GM12872 (cell line): Measurements from ENCODE around the gene CHERP.

ENCODE experiments used
- TF ChIP-seq, protein P1 (sequence below): IDR thresholded peaks from 3 replicates; pipeline ENCODE4 v1.5.1; 2011; ENCODE audit warnings: low read depth, mild to moderate bottlenecking, low read length, moderate library complexity; ENCODE audit not compliant: insufficient read depth

The CHERP gene

DNA sequence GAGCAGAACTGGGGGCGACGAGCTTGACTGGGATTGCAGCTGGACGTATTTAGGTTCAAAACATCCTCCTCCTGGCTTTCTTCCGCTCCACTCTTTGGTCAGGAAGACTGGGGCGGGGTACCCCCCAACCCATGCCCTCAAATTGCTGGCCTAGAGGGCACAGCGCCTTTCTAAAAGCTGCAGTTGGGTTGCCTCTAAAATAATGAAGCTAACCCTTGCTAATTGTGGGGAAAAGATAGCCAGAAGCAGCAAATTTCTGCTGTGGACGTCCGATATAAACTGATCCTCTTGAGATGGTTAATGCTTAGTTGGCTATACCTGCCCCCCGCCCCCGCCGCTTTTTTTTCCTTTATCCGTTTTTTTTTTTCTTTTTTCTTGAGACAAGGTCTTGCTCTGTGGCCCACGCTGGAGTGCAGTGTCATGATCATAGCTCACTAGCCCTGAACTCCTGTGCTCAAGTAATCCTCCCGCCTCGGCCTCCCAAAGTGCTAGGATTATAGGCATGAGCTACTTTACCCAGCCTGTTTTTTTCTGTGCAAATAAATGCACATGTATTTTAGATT lies 754 bp upstream of the CHERP start:
- TF ChIP-seq, protein P1, sequence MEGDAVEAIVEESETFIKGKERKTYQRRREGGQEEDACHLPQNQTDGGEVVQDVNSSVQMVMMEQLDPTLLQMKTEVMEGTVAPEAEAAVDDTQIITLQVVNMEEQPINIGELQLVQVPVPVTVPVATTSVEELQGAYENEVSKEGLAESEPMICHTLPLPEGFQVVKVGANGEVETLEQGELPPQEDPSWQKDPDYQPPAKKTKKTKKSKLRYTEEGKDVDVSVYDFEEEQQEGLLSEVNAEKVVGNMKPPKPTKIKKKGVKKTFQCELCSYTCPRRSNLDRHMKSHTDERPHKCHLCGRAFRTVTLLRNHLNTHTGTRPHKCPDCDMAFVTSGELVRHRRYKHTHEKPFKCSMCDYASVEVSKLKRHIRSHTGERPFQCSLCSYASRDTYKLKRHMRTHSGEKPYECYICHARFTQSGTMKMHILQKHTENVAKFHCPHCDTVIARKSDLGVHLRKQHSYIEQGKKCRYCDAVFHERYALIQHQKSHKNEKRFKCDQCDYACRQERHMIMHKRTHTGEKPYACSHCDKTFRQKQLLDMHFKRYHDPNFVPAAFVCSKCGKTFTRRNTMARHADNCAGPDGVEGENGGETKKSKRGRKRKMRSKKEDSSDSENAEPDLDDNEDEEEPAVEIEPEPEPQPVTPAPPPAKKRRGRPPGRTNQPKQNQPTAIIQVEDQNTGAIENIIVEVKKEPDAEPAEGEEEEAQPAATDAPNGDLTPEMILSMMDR: no peak

DNA sequence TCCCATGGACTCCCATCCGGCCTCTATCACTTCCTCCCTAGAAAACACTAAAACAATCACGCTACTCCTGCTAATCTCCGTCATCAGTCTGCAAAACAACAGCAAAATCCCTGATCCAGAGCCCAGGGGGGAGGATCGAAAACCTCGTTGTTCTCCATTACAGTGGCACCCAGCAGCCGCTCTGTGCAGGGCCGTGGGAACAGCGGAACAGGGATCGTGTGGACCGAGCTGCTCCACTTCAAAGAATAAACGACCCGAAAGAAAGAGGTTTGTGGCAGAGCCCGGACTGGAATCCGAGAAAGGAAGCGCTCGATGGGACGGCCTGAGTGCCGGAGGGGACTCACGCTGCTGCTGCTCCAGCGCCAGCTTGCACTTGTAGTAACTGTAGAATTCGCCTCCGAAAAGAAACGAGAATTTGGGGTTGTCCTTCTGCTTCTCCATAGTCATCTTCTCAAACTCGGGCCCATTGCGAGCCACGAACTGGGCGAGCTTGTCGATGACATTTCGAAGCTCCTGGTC lies 652 bp downstream of the CHERP start:
- TF ChIP-seq, protein P1: no peak

DNA sequence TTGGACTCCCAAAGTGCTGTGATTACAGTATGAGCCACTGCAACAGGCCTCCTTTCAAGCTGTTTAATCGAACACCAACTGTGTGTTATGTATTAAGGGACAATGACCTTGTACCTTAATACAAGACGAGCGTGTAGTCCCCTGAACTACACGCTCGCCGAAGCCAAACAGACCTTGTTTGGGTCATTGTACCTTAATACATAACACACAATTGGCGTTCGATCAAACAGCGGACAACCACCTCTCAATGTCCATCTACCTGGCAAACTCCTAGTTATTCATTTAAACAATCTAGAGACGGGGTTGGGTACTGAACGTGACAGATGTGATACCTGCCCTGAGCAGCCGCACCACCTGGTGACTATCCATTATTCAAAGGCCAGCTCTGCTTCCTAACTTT lies 1.3 kb downstream of the CHERP start:
- TF ChIP-seq, protein P1: no peak

DNA sequence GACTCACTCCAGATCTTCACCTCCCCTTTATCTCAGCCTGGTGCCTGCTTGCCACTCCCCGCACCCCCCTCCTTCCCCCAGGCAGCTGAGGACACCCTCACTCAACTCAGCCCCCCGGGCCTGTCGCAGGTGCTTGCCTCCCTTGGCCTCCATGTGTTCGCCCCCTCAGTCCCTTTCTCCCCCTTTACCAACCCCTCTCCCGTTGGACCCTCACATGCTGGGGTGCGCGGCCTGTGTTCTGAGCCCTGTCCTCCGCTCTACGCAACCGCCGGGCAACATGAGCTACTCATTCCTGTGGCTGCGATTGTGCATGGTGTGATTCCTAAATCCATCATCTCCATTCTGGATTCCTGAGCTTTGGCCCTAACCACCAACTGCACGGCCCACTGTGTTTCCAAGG lies 5.1 kb downstream of the CHERP start:
- TF ChIP-seq, protein P1: no peak

DNA sequence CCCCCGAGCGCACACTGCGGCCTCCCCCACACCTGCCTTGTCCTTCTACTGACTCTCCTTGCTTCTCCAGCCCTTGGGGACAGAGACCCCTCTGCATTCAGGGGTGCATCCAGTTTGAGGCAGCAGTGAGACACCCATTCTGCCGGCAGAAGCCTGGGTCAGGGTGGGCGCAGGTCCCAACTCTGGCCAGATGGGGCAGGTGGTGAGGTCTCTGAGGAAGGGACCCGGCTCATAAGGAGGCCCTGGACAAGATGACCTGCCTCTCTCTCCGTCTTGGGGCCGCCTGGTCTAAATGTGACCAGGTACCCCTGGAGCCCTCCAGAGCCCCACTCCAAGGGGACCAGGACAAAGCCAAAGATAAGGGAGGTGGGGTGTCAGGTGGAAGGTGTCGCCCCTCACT lies 6.1 kb downstream of the CHERP start:
- TF ChIP-seq, protein P1: no peak

DNA sequence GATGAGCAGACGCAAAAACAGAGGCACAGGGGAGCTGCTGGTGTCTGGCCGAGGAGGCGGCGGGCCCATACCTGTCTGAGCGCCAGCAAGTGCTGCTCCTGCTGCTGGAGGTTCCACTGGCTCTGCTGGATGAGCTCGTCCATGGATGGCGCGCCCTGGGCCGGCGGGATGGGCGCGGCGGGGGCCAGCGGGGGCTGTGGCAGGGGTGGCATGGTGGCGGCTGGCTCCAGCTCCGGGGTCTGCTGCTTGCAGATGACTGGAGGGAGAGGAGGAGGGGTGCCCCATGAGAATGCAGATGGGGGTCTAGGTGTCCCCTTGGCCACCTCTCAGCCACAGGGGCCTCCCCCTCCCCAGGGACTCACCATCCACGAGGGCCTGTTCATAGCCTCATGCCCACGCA lies 6.9 kb downstream of the CHERP start:
- TF ChIP-seq, protein P1: no peak

DNA sequence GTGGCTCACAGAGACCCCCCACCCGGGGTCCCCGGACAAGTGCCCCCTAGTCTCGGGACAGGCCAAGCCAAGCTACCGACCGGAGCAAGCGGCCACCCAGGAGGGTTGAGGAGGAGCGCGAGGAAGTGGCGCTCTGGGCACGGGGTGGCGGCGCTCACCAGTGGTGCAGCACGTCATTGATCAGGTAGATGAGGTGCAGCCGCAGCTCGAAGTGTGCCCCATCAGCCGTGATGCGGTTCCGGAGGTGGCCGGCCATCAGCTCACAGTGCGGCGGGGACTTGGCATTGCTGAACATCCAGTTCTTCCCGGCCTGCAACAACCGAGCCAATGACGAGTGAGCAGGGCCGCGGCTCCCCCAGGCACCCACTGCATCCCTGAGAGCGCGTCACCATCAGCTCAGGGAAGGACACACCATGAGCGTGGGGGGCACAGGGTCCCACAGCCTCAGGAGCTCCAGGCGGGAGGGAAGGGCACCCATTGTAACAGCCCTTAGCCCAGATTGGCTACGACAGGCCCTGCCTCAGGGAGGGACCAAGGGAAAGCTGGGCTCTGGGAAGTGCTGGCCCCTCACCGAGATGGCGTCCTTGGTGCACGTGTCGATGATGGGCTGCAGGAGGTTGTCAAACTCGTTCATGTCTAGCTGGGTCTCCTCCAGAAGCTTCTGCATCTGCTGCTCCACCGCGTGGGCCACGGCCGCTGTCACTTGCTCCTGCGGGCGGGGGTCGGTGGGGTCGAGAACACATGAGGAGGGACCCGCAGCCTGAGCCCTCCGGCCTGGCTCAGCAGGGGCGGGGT lies 9.6 kb downstream of the CHERP start:
- TF ChIP-seq, protein P1: no peak
